Activated CD8-positive, alpha-beta memory T cell treated with anti-CD3 and anti-CD28 coated beads for 1 hour (primary cell): Measurements from ENCODE around the gene CSE1L.
"Not testable (repeated sequence)": the region's sequence is repeated elsewhere in the genome, so short reads cannot be mapped to it uniquely, and the experiment has no call there.

Experiments used
- DNase-seq, 2 donors: peaks; one replicate each; pipeline ENCODE4 v3.0.0-alpha.2; 2020; ENCODE audit warnings: low read depth in 1 of 2; ENCODE audit errors: extremely low read depth in 1 of 2

CSE1L gene

GRCh38 chr20:49074521-49074920, 28.4 kb downstream of the CSE1L start:
- no peak for DNase-seq

- no peak for DNase-seq
Observed at GRCh38 chr20:49078310-49078709, 32.2 kb downstream of the CSE1L start.

GRCh38 chr20:49082295-49082694, 36.2 kb downstream of the CSE1L start:
- DNase-seq: not testable (repeated sequence)

GRCh38 chr20:49091104-49091503, 45.0 kb downstream of the CSE1L start:
- no peak for DNase-seq

- no peak for DNase-seq
Observed at GRCh38 chr20:49091762-49092161, 45.6 kb downstream of the CSE1L start.

- DNase-seq: no peak
Observed at GRCh38 chr20:49096203-49096730, 50.2 kb downstream of the CSE1L start.

GRCh38 chr20:49097159-49097558, 51.0 kb downstream of the CSE1L start:
- DNase-seq: no peak

- DNase-seq: no peak
Observed at GRCh38 chr20:49098136-49098535, 52.0 kb downstream of the CSE1L start.

GRCh38 chr20:49099011-49099410, 52.9 kb downstream of the CSE1L start:
- no peak for DNase-seq

GRCh38 chr20:49100292-49100691, 54.2 kb downstream of the CSE1L start:
- not testable (repeated sequence) for DNase-seq

GRCh38 chr20:49100972-49101371, 54.9 kb downstream of the CSE1L start:
- no peak for DNase-seq

- no peak for DNase-seq
Observed at GRCh38 chr20:49103019-49103418, 56.9 kb downstream of the CSE1L start.

GRCh38 chr20:49103647-49104364, 57.7 kb downstream of the CSE1L start:
- no peak for DNase-seq

GRCh38 chr20:49104365-49104648, 58.2 kb downstream of the CSE1L start:
- no peak for DNase-seq

- not testable (repeated sequence) for DNase-seq
Observed at GRCh38 chr20:49104979-49105547, 59.0 kb downstream of the CSE1L start.

GRCh38 chr20:49106328-49106727, 60.2 kb downstream of the CSE1L start:
- no peak for DNase-seq

GRCh38 chr20:49110767-49111694, 64.9 kb downstream of the CSE1L start:
- no peak for DNase-seq

- no peak for DNase-seq
Observed at GRCh38 chr20:49112596-49113274, 66.6 kb downstream of the CSE1L start.

- DNase-seq: no peak
Observed at GRCh38 chr20:49115564-49115963, 69.5 kb downstream of the CSE1L start.

- no peak for DNase-seq
Observed at GRCh38 chr20:49118307-49118706, 72.2 kb downstream of the CSE1L start.

GRCh38 chr20:49119988-49120387, 73.9 kb downstream of the CSE1L start:
- no peak for DNase-seq
